ENCODE measurements around the gene SSBP3. TPM values are rescaled to one million over a fixed set of nuclear protein-coding genes. Genes with fewer than 3 reads are reported as not detected.

SSBP3 gene
- total RNA-seq, 1 donor from 2014 or later = 44.0 TPM

GRCh38 chr1:54325284-54325683 lies 80.9 kb downstream of the SSBP3 start:
- ATAC-seq (no peak), DNase-seq (no peak)
- Histone ChIP-seq H3K27ac (peak overlapping the region; percentile 61), H3K36me3 (no peaks in the 10 kb centered on the region), H3K4me1 (peaks cover 76% of the 10 kb centered on the region), H3K9me3 (no peaks in the 10 kb centered on the region), H3K4me3 (no peak overlapping the region), H3K27me3 (ENCODE audit: low read depth) (no peaks in the 10 kb centered on the region)
- TF ChIP-seq CTCF (IDR thresholded peaks at IDR 0.05) = no peak
- intact Hi-C loops (cut with DNase I) = no loop called here

GRCh38 chr1:54324251-54325140 lies 81.7 kb downstream of the SSBP3 start:
- intact Hi-C loops (cut with DNase I) = no loop called here
- H3K27ac ChIP-seq = peak overlapping the region; percentile 61
- peak in 1 of 2 donors; percentile 35 for ATAC-seq
- H3K9me3 ChIP-seq = no peaks in the 10 kb centered on the region
- TF ChIP-seq CTCF (IDR thresholded peaks at IDR 0.05) = no peak
- no peaks in the 10 kb centered on the region for H3K27me3 ChIP-seq (ENCODE audit: low read depth)
- H3K4me3 ChIP-seq = no peak overlapping the region
- H3K4me1 ChIP-seq = peaks cover 68% of the 10 kb centered on the region
- no peaks in the 10 kb centered on the region for H3K36me3 ChIP-seq
- DNase-seq = no peak

- no peak for ATAC-seq
- DNase-seq = no peak
- H3K27ac ChIP-seq = peak overlapping the region; percentile 61
- intact Hi-C loops (cut with DNase I) = no loop called here
- H3K4me3 ChIP-seq = no peak overlapping the region
- no peaks in the 10 kb centered on the region for H3K27me3 ChIP-seq (ENCODE audit: low read depth)
- no peaks in the 10 kb centered on the region for H3K9me3 ChIP-seq
- TF ChIP-seq CTCF (IDR thresholded peaks at IDR 0.05) = no peak
- H3K36me3 ChIP-seq = no peaks in the 10 kb centered on the region
- H3K4me1 ChIP-seq = peaks cover 62% of the 10 kb centered on the region
Observed at GRCh38 chr1:54323921-54324250, 82.3 kb downstream of the SSBP3 start.

GRCh38 chr1:54323324-54323739 lies 82.9 kb downstream of the SSBP3 start:
- Histone ChIP-seq H3K4me3 (no peak overlapping the region), H3K27ac (no peak overlapping the region), H3K4me1 (peaks cover 56% of the 10 kb centered on the region), H3K9me3 (no peaks in the 10 kb centered on the region), H3K27me3 (ENCODE audit: low read depth) (no peaks in the 10 kb centered on the region), H3K36me3 (no peaks in the 10 kb centered on the region)
- no peak for DNase-seq
- TF ChIP-seq CTCF (IDR thresholded peaks at IDR 0.05) = no peak
- no peak for ATAC-seq
- intact Hi-C loops (cut with DNase I) = no loop called here

- Histone ChIP-seq H3K4me1 (peaks cover 26% of the 10 kb centered on the region), H3K36me3 (no peaks in the 10 kb centered on the region), H3K9me3 (no peaks in the 10 kb centered on the region), H3K27me3 (ENCODE audit: low read depth) (no peaks in the 10 kb centered on the region), H3K27ac (no peak overlapping the region), H3K4me3 (no peak overlapping the region)
- no peak for TF ChIP-seq CTCF (IDR thresholded peaks at IDR 0.05)
- intact Hi-C loops (cut with DNase I) = no loop called here
- no peak for ATAC-seq
- DNase-seq = no peak
Observed at GRCh38 chr1:54318246-54318814, 87.9 kb downstream of the SSBP3 start.

All from lower lobe of right lung (tissue), 2 donors.